ENCODE measurements around the gene MORN2.

MORN2 gene

DNA sequence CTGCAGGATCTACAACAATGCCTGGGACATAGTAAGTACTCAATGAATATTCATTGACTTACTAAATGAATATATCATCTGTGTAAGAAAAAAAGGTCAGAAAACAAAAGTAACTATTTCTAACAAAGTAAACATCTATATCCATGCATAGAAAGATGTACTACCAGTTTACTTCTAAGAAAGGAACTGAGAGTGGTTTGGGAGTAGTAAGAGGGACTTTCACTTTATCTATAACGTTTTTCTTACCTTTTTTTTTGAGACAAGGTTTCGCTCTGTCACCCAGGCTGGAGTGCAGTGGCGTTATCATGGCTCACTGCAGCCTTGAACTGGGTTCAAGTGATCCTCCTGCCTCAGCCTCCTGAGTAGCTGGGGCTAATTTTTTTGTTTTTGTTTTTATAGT lies 25.7 kb upstream of the MORN2 start:
- TF ChIP-seq, protein P1, sequence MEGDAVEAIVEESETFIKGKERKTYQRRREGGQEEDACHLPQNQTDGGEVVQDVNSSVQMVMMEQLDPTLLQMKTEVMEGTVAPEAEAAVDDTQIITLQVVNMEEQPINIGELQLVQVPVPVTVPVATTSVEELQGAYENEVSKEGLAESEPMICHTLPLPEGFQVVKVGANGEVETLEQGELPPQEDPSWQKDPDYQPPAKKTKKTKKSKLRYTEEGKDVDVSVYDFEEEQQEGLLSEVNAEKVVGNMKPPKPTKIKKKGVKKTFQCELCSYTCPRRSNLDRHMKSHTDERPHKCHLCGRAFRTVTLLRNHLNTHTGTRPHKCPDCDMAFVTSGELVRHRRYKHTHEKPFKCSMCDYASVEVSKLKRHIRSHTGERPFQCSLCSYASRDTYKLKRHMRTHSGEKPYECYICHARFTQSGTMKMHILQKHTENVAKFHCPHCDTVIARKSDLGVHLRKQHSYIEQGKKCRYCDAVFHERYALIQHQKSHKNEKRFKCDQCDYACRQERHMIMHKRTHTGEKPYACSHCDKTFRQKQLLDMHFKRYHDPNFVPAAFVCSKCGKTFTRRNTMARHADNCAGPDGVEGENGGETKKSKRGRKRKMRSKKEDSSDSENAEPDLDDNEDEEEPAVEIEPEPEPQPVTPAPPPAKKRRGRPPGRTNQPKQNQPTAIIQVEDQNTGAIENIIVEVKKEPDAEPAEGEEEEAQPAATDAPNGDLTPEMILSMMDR (IDR thresholded peaks at IDR 0.05): no peak

DNA sequence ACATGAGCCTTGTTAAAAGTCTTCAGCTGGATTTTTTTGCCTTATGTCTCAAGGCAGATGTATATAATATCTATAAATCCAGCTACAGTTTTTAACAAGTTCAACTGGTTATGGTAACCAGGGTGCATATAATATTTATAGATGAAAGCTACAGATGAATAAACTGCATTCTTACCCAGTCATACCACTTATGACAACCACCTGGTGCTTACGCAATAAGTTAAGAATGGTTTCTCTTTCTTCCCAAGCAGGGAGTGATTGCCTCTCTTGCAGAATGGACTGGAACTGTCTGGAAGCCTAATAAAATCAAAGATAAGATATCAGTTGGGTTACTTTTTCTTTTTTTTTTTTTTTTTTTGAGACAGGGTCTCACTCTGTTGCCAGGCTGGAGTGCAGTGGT lies 19.6 kb upstream of the MORN2 start:
- TF ChIP-seq, protein P1 (IDR thresholded peaks at IDR 0.05): no peak

DNA sequence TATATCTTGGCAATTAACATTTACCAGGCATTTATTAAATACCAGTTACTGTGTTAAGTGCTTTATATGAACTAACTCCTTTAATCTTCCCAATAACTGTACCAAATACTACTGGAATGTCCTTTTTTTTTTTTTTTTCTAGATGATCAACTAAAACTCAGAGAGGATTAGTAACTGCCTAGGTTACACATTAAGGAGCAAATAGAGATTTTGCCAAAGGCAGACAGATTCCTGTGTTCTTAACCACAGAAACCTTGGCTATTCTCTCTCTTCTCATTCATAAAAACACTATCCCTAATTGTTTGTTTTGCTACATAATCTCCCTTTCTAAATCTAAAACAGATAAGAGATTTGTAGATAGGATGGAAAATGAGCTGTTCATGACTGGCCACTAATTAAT lies 13.3 kb upstream of the MORN2 start:
- TF ChIP-seq, protein P1 (IDR thresholded peaks at IDR 0.05): no peak

DNA sequence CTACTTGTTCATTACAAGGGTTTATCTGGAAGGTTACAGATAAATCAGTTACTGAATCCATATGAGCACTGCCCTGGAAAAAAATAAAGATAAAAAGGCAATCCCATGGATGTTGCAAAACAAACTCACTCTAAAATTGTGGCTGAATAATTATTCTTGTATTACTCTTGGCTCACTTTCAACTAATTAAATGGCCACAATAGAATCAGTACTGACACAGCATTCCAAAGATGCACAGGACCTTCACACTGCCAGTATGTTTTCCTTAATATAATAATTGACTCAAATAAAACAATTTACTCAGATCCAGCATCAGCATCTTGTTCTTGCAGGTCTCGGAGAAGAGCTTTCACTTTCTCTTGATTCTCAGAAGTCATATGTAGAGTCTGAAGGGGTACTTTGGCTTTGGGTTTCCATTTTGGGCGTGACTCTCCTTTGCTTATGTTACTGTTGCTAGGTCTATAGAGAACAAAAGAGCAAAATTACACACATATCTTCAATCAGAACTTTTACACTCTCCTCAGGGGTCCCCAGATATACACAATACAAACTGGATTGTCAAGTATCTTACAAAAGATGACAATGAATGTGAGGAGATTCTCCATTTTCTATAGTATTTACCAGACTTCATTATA lies 12.6 kb upstream of the MORN2 start:
- TF ChIP-seq, protein P1 (IDR thresholded peaks at IDR 0.05): no peak

DNA sequence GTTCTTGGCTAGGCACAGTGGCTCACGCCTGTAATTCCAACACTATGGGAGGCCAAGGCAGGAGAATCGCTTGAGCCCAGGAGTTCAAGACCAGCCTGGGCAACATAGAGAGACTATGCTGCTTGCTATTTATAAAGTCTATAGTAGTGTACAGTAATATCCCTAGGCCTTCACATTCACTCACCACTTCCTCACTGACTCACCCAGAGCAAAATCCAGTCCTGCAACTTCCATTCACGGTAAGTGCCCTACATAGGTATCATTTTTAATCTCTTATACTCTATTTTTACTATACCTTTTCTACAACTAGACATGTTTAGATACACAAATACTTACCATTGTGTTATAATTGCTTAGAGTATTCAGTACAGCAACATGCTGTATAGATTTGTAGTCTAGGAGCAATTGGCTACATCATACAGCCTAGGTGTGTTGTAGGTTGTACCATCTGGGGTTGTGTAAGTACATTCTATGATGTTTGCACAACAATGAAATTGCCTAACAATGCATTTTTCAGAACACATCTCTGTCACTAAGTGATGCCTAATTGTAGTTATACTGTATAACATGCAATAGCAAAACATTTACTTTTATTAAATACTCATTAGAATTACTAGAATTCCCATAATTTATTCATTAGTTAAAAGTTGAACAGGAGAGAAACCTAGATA lies 8.9 kb upstream of the MORN2 start:
- TF ChIP-seq, protein P1 (IDR thresholded peaks at IDR 0.05): no peak

DNA sequence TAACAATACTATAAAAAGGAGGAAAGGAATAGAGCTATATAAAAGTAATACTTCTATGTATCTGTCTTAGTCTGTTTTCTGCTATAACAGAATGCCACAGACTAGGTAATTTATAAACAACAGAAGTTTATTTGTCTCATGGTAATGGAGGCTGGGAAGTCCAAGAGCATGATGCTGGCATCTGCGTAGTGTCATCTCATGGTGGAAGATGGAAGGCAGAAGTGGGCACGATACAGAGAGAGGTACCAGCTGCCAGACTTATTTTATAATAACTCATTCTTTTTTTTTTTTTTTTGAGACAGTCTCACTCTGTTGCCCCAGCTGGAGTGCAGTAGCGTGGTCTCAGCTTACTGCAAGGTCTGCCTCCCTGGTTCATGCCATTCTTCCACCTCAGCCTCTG lies 4.3 kb upstream of the MORN2 start:
- TF ChIP-seq, protein P1 (IDR thresholded peaks at IDR 0.05): no peak

DNA sequence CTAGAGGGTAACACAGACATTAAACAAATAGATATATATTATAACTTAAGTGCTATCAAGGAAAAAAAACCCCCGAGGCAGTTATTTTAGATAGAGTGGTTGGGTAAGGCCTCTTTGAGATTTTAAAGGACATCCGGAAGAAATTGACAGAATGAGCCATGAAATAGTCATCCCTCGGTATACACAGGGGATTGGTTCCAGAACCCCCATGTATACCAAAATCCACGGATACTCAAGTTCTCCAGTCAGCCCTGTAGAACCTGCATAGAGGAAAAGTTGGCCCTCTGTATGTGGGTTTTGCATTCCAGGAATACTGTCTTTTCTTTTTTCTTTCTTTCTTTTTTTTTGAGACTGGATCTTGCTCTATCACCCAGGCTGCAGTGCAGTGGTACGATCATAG lies 2.0 kb upstream of the MORN2 start:
- TF ChIP-seq, protein P1 (IDR thresholded peaks at IDR 0.05): no peak

Measured in LNCAP (cell line).